G401.6 (cell line): ENCODE results near the gene STC2.

Source experiments
- FAIRE-seq: peaks from 2 replicates; lab custom pipeline; 2012; peaks lifted over from hg19 to GRCh38; lab: Jason Lieb, UNC

Gene STC2

GRCh38 chr5:173328844-173329490, 753 bp upstream of the STC2 start:
- no peak for FAIRE-seq

- no peak for FAIRE-seq
Observed at GRCh38 chr5:173327084-173327947, 898 bp downstream of the STC2 start.

GRCh38 chr5:173326501-173326960, 1.7 kb downstream of the STC2 start:
- no peak for FAIRE-seq

- no peak for FAIRE-seq
Observed at GRCh38 chr5:173325091-173325698, 3.0 kb downstream of the STC2 start.

GRCh38 chr5:173324115-173325001, 3.9 kb downstream of the STC2 start:
- no peak for FAIRE-seq

GRCh38 chr5:173323799-173324114, 4.5 kb downstream of the STC2 start:
- FAIRE-seq: no peak

GRCh38 chr5:173323106-173323798, 5.0 kb downstream of the STC2 start:
- no peak for FAIRE-seq

GRCh38 chr5:173321886-173322285, 6.3 kb downstream of the STC2 start:
- FAIRE-seq: no peak

GRCh38 chr5:173320259-173320658, 8.0 kb downstream of the STC2 start:
- FAIRE-seq: no peak

GRCh38 chr5:173319646-173320045, 8.6 kb downstream of the STC2 start:
- no peak for FAIRE-seq

GRCh38 chr5:173318881-173319620, 9.2 kb downstream of the STC2 start:
- FAIRE-seq: no peak

- no peak for FAIRE-seq
Observed at GRCh38 chr5:173318330-173318729, 9.9 kb downstream of the STC2 start.

- no peak for FAIRE-seq
Observed at GRCh38 chr5:173317852-173318251, 10.4 kb downstream of the STC2 start.

GRCh38 chr5:173317091-173317730, 11.0 kb downstream of the STC2 start:
- FAIRE-seq: no peak

GRCh38 chr5:173316339-173317020, 11.7 kb downstream of the STC2 start:
- no peak for FAIRE-seq

GRCh38 chr5:173315495-173316338, 12.5 kb downstream of the STC2 start:
- FAIRE-seq: no peak

- FAIRE-seq: no peak
Observed at GRCh38 chr5:173314166-173314952, 13.9 kb downstream of the STC2 start.

GRCh38 chr5:173313351-173313801, 14.8 kb downstream of the STC2 start:
- FAIRE-seq: no peak
